GM13977 (cell line): ENCODE data around the gene KLHL29.
A peak's percentile ranks its signal among the peaks of the same experiment; 100 is the strongest.

Source experiments
- DNase-seq: peaks from one replicate; pipeline ENCODE4 v3.0.0; 2012; ENCODE audit warnings: low spot score
- in situ Hi-C: fragments of 300-500 bp; cut with MboI; formaldehyde crosslinking; loops from one replicate; pipeline ENCODE4 v1.12.0; 2022; ENCODE audit warnings: low sequenced_read_pairs, low pct_unique_long_range_greater_than_20kb, mixed read lengths, inconsistent platforms; ENCODE audit not compliant: unreplicated experiment
- TF ChIP-seq, protein P1 (sequence below): IDR thresholded peaks from 2 replicates; pipeline ENCODE4 v1.5.1; 2012; ENCODE audit warnings: mild to moderate bottlenecking, control low read depth; ENCODE audit not compliant: insufficient read depth; ENCODE audit errors: extremely low read depth, missing control alignments

KLHL29 gene

GRCh38 chr2:23448906-23449305, 63.9 kb downstream of the KLHL29 start:
- TF ChIP-seq, protein P1, sequence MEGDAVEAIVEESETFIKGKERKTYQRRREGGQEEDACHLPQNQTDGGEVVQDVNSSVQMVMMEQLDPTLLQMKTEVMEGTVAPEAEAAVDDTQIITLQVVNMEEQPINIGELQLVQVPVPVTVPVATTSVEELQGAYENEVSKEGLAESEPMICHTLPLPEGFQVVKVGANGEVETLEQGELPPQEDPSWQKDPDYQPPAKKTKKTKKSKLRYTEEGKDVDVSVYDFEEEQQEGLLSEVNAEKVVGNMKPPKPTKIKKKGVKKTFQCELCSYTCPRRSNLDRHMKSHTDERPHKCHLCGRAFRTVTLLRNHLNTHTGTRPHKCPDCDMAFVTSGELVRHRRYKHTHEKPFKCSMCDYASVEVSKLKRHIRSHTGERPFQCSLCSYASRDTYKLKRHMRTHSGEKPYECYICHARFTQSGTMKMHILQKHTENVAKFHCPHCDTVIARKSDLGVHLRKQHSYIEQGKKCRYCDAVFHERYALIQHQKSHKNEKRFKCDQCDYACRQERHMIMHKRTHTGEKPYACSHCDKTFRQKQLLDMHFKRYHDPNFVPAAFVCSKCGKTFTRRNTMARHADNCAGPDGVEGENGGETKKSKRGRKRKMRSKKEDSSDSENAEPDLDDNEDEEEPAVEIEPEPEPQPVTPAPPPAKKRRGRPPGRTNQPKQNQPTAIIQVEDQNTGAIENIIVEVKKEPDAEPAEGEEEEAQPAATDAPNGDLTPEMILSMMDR = no peak
- DNase-seq = no peak
- in situ Hi-C loops = no loop called here

DNA sequence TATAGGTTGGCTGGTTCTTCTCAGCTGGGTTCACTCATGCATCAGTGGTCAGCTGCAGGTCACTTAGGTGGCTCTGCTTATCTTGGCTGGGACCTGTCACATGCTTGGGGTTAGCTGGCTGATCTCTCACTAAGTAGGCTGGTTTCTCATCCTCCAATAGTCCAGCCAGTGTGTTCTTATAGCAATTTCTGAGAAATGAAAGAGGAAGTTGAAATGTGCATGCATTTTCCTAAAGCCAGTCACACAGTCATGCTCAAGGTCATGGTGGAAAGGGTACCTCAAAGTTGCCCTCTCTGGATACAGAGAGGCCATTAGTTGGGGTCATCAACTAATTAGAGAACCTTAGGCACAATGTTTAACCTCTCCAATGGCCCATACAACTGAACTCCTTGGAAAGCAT, 64.4 kb downstream of the KLHL29 start:
- in situ Hi-C loops = no loop called here
- DNase-seq = peak; percentile 44

GRCh38 chr2:23449831-23450331, 64.9 kb downstream of the KLHL29 start:
- TF ChIP-seq, protein P1 = no peak
- in situ Hi-C loops = no loop called here
- DNase-seq = no peak

More for the DNA sequence above, 64.4 kb downstream of the KLHL29 start:
- TF ChIP-seq, protein P1 = no peak

GRCh38 chr2:23452372-23452771, 67.4 kb downstream of the KLHL29 start:
- TF ChIP-seq, protein P1 = no peak
- no peak for DNase-seq
- in situ Hi-C loops = no loop called here

- peak; percentile 31 for DNase-seq
These were observed 68.0 kb downstream of the KLHL29 start for GRCh38 chr2:23452853-23453420.

DNA sequence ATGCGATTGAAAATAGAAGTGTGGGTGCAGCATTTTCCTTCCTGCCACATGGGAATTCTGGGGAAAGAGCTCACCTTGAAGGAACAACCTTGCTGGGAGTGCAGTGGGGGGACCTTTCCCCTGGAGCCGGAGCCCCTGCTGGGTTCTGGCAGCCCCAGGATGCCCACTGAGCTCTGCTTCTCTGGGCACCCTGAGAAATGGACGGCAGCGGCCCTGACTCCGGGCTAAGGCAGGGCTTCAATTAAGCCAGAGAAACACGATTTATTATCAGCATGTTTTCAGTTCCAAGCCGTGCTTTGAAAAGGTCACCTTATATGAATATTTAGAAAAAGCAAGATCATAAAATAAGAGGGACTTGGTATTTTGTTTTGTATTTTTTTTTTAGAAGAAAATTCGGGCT, 68.5 kb downstream of the KLHL29 start:
- in situ Hi-C loops = no loop called here
- DNase-seq = no peak
- TF ChIP-seq, protein P1 = no peak

More at GRCh38 chr2:23452853-23453420, 68.0 kb downstream of the KLHL29 start:
- TF ChIP-seq, protein P1 = no peak
- in situ Hi-C loops = no loop called here
